NT2/D1 (cell line): ENCODE results near the gene CLCF1.

ENCODE experiments used
- DNase-seq: peaks from one replicate; pipeline ENCODE4 v3.0.0-alpha.2; 2011; ENCODE audit warnings: low read depth, low spot score
- H3K27me3 ChIP-seq: 2 replicates; pipeline ENCODE4 v1.6.0; 2011; ENCODE audit warnings: mild to moderate bottlenecking; ENCODE audit not compliant: insufficient read length, insufficient read depth
- H3K36me3 ChIP-seq: 2 replicates; pipeline ENCODE4 v1.6.1; 2011; ENCODE audit warnings: mild to moderate bottlenecking, low read length, mixed read lengths; ENCODE audit not compliant: insufficient read depth, insufficient read length
- H3K4me1 ChIP-seq: 2 replicates; pipeline ENCODE4 v1.5.1; 2011; ENCODE audit not compliant: insufficient read depth, insufficient read length
- H3K4me3 ChIP-seq: 2 replicates; pipeline ENCODE4 v1.5.1; 2011; ENCODE audit warnings: low read depth; ENCODE audit not compliant: insufficient read length
- H3K9ac ChIP-seq: 2 replicates; pipeline ENCODE4 v1.6.0; 2011; ENCODE audit warnings: low read depth; ENCODE audit not compliant: insufficient read length
- H3K9me3 ChIP-seq: 2 replicates; pipeline ENCODE4 v1.5.1; 2011; ENCODE audit warnings: mild to moderate bottlenecking, low read length; ENCODE audit not compliant: insufficient read depth
- SUZ12 ChIP-seq: IDR thresholded peaks from 2 replicates; pipeline ENCODE4 v1.6.1; 2011; ENCODE audit not compliant: insufficient read length, insufficient read depth; ENCODE audit errors: extremely low read depth
- YY1 ChIP-seq: IDR thresholded peaks from 2 replicates; pipeline ENCODE4 v1.6.1; 2011; ENCODE audit not compliant: insufficient read length, insufficient read depth
- ZNF274 ChIP-seq: IDR thresholded peaks from 2 replicates; pipeline ENCODE4 v1.6.1; 2011; ENCODE audit warnings: mild to moderate bottlenecking, low read depth, low read length

The CLCF1 gene

DNA sequence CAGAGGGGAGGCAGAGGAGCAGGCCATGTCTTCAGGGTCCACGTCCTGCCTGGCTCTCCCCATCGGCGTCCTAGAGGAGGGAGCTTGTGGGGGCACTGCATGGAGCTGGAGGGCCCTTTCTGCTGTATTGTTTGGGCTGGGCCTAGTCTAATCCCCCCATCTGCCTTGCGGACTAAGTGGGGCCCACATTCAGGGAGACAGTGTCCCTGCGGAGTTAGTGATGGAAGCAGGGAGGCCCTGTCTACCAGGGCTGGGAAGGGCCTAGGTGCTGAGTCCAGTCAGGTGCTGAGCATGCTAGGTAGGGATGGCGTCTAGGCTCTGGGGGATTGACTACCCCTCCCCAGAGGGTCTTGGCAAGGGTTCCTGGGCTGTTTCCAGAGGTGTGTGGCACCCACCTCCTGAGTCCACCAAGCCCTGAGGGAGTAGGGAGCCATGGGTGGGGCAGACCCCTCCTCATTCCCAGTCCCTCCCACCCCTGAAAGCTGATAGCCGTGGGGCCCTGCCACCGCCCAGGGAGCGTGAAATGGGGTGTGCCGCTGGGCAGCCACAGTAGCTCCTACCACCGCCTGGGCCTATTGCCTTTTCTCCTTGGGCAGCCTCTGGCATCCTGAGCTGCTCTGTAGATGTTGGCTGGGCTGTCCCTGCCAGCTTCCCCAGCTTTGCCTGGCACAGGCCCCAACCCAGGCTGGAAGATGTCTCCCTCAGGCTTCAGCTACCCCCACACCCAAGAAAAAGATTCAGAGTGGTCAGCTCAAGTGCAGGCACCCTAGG is 18.2 kb downstream of the CLCF1 start:
- Histone ChIP-seq H3K27me3 (no peaks in the 10 kb centered on the region), H3K36me3 (no peaks in the 10 kb centered on the region), H3K9me3 (no peaks in the 10 kb centered on the region), H3K9ac (peak overlapping the region; percentile 68), H3K4me3 (no peak overlapping the region), H3K4me1 (peaks cover 39% of the 10 kb centered on the region)
- no peak for TF ChIP-seq YY1
- no peak for TF ChIP-seq ZNF274
- TF ChIP-seq SUZ12, result no peak
- no peak for DNase-seq

DNA sequence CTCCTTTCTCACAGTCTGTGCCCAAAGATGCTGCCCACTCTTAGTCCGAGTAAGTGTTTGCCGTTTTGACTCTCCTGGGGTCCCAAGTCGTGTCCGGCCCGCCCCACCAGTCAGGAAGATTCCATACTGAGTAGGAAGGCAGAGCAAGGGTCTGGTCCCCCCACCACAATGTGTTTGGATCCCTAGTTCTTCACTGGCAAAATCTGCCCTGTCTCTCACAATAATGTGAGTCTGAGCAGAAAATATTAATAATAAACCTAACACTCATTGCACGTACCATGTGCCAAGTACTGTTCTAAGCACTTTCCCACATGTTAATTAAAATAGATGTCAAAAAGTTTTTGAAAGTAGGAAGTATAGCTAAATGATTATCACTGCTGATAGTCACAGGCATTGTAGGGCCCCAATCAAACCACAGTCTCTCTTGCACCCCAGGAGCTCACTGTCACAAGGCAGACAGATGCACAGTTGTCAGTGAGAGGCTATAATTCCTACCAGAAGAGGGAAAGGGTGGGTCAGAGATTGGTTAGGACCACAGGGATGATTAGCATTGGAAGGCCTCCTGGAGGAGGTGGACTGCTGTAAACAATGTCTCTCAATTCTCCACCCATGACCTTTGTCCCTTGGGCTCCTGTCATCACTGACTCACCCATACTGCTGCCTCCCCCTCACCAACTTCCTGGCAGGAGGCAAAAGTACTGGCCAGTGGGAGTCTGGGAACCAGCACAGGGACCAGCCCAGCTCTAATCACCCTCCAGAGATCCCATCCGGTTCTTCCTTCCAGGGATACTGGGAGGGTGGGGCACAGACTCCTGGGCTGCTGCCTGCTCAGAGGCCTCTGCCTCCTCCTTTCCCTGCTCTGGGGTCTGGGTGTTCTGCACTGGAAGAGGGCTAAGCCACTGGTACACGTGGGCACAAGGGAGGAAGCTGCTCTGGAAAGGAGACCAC is 19.0 kb downstream of the CLCF1 start:
- no peak for DNase-seq
- Histone ChIP-seq H3K4me1 (peaks cover 39% of the 10 kb centered on the region), H3K4me3 (peak overlapping the region; percentile 41), H3K36me3 (no peaks in the 10 kb centered on the region), H3K9me3 (no peaks in the 10 kb centered on the region), H3K9ac (peak overlapping the region; percentile 68), H3K27me3 (no peaks in the 10 kb centered on the region)
- TF ChIP-seq ZNF274 (no peak), YY1 (no peak), SUZ12 (no peak)

DNA sequence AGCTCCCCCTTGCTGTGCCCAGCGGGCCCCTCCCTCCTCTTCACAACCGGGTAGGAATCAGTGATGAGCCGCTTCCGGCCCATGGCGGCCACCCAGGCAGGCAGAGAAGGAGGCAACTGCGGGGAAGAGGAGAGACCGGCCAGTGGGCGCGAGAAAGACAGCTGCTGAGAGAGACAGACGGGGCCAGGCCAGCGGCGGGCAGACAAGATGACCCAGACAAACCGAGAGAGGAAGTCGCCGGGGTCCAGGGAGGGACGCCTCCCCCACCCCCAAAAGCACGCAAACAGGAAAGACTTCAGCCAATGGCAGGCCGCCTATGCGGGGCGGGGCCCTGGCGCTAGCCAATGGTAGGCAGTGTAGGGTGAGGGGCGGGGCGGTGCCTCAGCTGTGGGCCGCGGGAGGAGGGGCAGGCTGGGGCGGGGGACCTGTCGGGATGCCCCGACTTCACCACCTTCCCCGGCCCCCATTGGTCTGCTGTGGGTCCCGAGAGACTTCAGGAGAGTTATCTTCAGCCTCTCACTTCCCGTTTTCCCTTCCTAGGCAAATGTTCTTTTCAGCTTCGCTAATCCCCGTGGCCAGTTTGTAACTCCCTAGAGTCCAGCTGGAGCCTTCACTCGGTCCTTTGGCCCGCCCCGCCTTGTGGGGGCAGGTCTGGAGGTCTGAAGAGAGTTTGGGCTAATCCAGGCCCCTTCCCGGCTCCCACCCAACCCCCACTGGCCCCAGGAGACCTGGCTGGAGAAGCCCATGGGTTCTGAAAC is 19.9 kb downstream of the CLCF1 start, which contains the start of gene POLD4:
POLD4 (minus strand) TSS at position 230 of the 758 bp plus-strand sequence; CDS start at position 83, 147 bp downstream.
- Histone ChIP-seq H3K27me3 (no peaks in the 10 kb centered on the region), H3K36me3 (no peaks in the 10 kb centered on the region), H3K9ac (peak within 1 kb of the TSS; percentile 87), H3K4me1 (peaks cover 39% of the 10 kb centered on the region), H3K4me3 (peak within 1 kb of the TSS; percentile 64), H3K9me3 (no peaks in the 10 kb centered on the region)
- DNase-seq, result peak; percentile 97
- TF ChIP-seq YY1 (no peak), ZNF274 (no peak), SUZ12 (no peak)

DNA sequence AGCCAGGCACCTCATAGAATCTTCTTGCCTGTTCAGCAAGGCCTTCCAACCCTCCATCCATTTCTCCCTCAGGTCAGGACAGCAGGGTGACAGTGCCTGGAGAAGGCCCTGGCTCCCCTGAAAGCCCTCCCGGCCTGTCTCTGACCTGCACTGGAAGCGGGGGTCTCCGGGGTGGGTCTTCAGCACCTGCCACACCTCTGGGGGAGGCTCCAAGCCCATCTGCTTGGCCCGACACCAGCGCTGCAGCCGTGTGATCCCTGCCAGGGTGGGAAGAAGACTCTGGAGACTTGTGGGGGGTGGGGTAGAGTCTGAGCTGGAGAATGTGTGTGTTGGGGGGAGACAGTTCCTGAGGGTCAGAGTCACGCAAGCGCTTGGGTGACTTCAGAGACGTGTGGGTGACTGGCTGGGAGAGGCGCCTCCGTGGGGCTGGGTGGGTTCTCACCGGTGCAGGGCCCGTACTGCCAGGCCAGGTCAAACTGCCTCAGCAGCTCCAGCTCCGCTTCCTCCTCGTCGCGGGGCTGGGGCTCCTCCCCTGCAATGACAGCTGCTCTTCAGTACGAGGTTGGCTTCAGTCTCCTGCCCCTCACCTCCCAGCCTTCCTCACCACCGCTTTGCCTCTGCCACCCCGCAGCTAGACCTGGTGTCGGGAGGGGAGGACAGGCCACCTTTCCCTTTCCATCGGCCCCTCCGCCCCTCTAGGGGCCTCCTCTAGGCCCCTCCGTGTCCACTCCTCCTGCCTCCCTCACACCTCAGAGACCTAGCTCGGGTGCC is 20.7 kb downstream of the CLCF1 start:
- Histone ChIP-seq H3K36me3 (no peaks in the 10 kb centered on the region), H3K27me3 (no peaks in the 10 kb centered on the region), H3K4me3 (peak overlapping the region; percentile 64), H3K9me3 (no peaks in the 10 kb centered on the region), H3K4me1 (peaks cover 39% of the 10 kb centered on the region), H3K9ac (peak overlapping the region; percentile 87)
- DNase-seq, result no peak
- no peak for TF ChIP-seq YY1
- no peak for TF ChIP-seq SUZ12
- TF ChIP-seq ZNF274, result no peak

DNA sequence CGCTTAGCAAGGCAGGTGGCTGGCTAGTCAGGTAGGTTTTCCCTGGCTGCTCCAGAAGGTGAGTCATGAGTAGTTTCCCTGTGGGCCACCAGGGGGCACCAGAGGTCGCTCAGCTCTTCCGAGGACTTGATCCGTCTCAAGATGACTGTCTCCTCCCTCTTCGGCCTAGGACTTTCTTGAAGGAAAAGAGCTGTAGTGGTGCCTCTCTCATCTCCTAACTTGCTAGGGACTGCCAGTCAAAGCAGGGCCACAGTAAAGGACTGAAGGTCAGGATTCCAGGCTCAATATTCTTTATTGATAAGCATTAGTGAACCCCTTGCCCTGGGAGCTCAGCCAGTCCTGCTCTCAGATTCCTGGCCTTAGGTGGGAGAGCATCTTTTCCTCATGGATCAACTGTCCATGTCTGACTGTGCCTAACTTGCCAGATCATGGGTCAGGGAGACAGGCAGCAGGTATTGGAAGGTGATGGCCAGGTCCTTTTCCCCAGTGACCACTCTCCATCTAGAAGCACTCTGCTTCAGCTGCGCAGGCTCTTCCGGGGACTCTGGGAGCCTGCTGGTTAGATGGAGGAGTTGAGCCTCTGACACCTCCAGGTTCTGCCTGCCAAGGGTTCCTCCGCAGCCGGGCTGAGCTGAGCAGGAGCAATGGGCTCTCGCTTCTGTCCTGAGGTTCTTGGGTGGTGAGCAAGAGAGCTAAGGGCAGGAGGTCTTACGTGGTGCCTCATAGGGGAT is 22.0 kb downstream of the CLCF1 start:
- Histone ChIP-seq H3K4me1 (peaks cover 31% of the 10 kb centered on the region), H3K9ac (peak overlapping the region; percentile 12), H3K36me3 (no peaks in the 10 kb centered on the region), H3K4me3 (no peak overlapping the region), H3K27me3 (no peaks in the 10 kb centered on the region), H3K9me3 (no peaks in the 10 kb centered on the region)
- DNase-seq, result peak; percentile 90
- TF ChIP-seq YY1, result no peak
- TF ChIP-seq SUZ12, result no peak
- TF ChIP-seq ZNF274, result no peak
